ENCODE results near the gene BAAT.

The BAAT gene

DNA sequence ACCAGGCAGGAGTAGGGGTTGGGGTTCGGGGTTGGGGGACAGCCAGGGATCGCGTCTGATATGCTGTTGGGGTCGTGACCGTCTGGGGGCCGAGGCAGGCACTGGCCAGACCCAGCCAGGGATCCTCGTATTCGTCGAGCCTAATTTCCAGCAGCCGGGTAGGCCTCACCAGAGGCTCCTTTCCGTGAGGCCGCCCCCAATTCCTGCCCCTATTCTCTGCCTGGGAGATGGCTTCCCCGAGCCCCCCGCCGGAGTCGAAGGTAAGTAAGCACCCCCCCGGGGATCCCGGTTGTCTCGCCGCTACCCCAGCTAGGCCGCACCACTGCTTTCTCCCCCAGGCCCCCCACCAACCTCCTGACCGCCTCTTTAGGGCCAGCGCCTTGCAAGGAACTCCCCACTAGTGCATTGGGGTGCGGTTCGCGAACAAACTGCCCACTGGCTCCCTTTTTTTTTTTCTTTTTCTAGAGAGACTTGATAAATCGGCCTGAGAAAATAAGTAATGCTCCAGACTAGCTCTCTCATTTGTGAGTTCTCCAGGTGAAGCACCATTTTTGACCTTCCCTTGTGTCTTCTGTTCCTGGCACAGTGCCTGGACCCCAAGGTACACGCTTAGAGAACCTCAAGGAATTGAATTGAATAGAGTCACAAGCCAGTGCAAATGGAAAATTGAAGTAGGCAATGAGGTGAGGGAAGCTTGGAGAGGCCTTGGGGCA, 14.3 kb upstream of the BAAT start:
- in situ Hi-C loops (cut with MboI; ENCODE audit: low sequenced_read_pairs), result no loop called here

DNA sequence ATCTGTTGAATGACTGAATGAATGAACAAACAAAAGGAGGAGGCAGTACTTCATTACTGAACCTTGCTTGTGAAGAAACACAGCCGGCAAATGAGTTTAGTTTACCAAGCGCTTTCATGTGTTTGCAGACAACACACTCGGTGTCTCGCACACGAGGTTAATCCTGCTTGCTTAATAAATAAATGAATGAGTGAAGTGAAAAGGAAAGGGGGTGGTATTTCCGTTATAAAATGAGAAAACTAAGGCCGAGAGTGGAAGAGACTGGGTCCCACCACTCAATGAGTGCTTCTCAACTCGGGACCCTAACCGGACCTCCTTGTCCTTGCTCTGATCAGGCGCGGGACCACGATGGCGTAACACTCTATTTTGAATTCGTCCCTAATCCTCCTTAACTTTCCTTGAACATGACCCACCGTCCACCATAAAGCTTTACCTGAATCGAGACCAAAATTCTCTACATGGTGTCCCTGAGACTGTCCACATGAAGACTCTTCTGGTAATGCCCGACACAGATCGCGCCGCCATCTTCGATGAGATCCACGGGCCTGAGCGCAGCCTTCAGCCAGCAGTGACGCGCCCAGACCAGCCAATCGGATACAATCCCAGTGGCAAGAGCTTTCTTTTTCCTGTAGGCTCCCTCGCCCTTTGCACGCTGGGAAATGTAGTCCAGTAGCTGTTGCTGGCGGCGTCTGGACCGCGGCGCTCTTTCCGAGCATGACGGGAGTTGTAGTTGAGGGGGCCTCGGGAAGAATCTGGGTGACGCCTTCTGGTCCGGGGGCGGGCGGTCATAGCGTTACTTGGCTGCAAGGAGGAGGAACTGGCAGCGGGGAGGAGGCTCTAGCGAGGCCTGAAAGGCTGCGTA, 13.5 kb upstream of the BAAT start, which contains the start of the genes MRPL50 and ZNF189:
Gene MRPL50, minus strand, starts transcription at position 551 of the 862 bp plus-strand sequence. Its CDS starts 26 bp downstream, at position 525.
Gene ZNF189, plus strand, starts transcription at position 784 of the 862 bp plus-strand sequence. CDS start 306 bp downstream, outside the sequence.
- in situ Hi-C loops (cut with MboI; ENCODE audit: low sequenced_read_pairs), result no loop called here

DNA sequence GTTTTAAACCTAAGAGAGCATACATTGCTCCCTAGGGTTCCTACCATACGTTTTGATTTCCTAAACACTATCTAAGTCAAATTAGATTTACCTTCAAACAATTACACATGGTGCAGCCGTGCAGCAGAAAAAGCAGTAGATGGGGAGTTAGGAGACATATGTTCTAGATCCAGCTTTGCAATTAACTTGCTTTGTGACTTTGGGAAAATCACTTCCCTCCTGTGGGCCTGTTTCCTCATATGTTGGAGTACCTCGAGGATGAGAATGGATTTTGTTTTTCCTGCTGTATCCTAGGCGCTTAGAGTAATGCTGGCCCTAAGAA, 12.9 kb upstream of the BAAT start:
- in situ Hi-C loops (cut with MboI; ENCODE audit: low sequenced_read_pairs), result no loop called here

DNA sequence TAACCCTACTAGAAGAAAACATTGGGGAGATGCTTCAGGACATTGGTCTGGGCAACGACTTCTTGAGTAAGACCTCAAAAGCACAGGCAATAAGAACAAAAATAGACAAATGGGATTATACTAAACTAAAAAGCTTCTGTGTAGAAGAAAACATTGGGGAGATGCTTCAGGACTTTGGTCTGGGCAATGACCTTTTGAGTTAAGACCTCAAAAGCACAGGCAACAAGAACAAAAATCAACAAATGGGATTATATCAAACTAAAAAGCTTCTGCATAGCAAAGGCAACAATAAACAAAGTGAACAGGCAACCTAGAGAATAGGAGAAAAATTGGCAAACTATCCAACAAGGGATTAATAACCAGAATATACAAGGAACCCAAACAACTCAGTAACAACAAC, 9.9 kb upstream of the BAAT start:
- in situ Hi-C loops (cut with MboI; ENCODE audit: low sequenced_read_pairs), result no loop called here

DNA sequence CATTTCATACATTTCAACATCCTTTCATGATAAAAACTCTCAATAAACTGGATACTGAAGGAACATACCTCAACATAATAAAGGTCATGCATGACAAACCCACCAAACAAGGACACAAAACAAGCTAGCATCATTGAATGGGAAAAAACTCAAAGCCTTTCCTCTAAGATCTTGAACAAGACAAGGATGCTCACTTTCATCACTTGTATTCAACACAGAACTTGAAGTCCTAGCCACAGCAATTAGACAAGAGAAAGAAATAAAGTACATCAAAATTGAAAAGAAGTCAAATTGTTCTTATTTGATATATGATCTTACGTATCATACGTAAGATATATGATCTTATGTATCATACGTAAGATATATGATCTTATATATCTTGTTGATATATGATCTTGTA, 8.3 kb upstream of the BAAT start:
- in situ Hi-C loops (cut with MboI; ENCODE audit: low sequenced_read_pairs), result no loop called here

DNA sequence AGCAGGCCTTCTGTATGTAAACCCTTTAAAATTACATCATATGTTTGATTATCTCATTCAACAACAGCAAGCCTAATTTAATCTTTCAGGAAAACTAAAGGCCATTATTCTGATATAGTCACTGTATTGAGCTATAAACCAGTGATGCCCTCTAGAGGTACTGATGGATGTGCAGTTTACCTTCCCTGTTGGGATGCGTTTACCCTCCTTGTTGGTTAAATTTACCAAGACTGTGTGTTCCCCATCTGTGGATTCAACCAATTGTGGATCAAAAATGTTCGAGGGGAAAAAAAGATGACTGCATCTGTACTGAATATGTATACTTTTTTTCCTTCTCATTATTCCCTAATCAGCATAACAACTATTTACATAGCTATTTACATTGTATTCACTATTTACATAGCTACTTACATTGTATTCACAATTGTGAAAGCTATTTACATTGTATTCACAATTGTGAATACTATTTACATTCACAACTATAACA, 3.7 kb upstream of the BAAT start:
- in situ Hi-C loops (cut with MboI; ENCODE audit: low sequenced_read_pairs), result no loop called here

DNA sequence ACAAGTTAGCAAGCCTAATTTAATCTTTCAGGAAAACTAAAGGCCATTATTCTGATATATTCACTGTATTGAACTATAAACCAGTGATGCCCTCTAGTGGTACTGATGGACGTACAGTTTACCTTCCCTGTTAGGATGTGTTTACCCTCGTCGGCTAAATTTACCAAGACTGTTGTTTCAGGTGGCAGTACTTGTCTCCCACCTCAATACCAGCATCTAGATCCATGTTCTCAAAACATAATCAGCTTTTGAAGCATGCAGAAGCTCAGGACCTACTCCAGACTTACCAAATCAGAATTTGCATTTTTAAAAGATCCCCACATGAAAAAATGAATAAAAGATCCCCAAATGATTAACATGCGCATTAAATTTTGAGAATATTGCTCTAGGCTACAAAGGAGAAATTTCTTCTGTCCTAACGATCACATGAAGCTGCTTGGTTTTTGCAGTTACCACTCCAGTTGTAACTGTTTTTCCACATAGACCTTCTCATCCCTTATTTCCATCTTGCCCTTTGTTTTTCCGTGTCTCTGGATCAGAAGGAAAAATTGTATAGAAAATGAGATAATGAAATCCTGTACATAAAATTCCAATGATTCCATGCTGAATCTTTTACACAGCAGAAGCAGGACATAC, 3.2 kb upstream of the BAAT start:
- in situ Hi-C loops (cut with MboI; ENCODE audit: low sequenced_read_pairs), result no loop called here

DNA sequence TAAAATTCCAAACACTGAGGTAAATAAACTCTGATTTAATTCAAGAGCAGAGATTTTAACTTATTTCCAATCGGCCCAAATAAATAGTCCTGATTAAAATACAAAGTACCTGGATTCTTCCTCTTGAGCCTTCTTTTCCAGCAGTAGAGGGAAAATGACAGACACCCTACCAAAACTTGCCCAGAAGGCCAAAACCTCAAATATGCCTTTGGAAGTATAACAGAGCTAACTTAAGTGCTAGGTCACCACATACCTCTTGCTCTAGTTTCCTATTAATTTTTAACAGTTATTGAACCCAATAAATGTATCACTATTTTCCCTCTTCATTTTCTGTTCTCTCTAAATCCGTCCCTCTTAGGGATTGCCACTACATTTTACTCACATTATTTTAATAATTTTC, 1.4 kb downstream of the BAAT start:
- in situ Hi-C loops (cut with MboI; ENCODE audit: low sequenced_read_pairs), result no loop called here

DNA sequence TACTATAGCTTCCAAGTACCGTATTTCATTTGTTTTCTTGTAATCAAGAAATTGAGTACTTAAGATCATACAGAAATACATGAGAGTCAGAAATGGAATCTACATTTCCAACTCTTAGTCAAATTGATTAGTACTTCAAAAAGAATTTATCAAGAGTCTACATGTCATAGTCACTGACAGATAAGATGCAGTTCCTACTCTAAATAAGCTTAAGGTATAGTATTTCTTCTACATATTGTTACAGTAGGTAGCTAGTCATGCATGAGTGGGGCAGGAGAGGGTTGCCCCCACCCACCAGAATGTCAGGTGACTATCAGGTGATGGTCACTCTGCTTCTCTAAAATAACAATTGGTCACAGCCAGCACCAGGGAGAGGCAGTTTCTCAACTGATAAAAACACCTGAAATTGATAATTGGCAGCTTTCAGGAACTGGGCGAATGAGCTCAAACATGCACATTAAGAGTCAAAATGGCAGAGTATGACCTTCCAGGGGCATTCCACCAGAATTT, 2.9 kb downstream of the BAAT start:
- in situ Hi-C loops (cut with MboI; ENCODE audit: low sequenced_read_pairs), result no loop called here

DNA sequence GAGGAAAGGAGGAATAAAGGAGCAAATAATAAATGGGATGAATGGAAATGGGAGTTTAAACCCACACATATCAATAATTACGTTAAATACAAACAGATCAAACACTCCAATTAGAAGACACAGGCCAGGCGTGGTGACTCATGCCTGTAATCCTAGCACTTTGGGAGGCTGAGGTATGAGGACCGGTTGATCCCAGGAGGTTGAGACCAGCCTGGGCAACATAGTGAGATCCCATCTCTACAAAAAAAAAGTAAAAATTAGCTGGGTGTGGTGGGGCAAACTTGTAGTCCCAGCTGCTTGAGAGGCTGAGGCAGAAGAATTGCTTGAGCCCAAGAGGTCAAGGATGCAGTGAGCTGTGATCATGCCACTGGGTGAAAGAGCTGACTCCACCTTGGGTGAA, 3.7 kb downstream of the BAAT start:
- in situ Hi-C loops (cut with MboI; ENCODE audit: low sequenced_read_pairs), result no loop called here

DNA sequence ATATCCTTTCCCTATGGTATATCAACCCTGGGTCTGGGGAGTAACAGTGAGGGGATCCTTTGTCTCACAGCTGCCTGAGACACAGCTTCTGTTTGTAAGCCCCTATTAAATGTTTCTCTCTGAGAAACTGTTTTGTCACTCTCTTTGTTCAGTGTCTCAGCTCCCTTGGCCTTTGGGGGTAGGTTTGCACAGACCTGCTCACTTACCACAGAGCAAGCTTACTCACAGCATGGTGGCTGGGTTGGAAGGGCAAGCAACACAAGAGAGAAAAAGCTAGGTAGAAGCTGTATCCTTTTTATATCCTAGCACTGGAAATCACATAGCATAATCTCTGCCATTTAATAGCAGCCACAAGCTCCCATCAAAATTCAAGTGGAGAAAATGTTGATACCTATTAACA, 4.5 kb downstream of the BAAT start:
- in situ Hi-C loops (cut with MboI; ENCODE audit: low sequenced_read_pairs), result no loop called here

DNA sequence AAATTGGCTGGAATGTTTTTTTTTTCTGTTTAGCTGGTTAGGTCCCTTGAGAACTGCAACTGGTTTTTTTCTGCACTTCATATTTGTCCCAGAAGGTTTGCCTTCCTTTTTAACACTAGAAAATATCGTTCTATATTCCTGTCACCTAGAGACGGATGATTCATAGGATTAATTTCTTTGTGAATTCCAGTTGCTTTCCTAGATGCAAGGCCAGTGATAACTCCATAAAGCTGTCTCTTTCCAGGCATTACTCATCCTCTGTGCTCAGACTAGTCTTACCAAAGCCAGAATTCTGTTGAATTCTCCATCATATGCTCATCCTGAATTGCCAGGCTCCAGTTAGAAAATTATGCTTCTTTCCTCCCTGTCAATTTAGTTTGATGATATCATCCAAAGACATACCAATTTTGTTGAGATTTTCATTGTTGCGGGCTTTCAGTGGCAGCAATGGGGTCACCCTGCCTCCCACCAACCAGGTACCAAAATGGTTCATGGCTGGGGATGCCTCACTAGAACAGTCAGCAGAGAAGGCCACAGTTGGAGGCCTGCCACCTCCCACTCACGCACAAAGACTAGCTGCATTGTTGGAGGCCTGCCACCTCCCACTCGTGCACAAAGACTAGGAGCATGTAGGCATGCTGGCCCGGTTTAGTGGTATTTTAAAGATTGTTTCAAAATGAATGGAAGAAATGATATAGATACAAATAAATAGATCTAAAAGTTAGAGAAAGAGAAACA, 8.5 kb downstream of the BAAT start:
- in situ Hi-C loops (cut with MboI; ENCODE audit: low sequenced_read_pairs), result no loop called here

DNA sequence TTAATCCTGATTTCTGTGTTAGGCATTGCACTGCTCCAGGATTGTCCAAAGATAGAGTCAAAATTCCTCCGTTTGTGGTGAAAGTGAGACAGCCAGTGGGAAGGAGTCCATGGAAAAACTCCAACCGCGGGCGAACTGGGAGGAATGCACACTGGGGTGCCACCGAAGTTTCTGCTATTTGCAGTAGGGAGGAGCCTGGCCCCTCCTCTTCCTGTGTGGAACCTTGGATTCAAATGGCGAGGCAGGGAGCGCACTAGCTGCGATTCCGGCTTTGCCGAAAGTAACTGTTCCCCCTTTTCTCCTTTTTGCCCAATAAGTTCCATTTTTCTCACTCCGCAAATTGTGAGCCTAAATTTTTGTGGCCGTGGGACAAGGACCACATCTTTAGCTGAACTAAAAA, 9.3 kb downstream of the BAAT start:
- in situ Hi-C loops (cut with MboI; ENCODE audit: low sequenced_read_pairs), result no loop called here

DNA sequence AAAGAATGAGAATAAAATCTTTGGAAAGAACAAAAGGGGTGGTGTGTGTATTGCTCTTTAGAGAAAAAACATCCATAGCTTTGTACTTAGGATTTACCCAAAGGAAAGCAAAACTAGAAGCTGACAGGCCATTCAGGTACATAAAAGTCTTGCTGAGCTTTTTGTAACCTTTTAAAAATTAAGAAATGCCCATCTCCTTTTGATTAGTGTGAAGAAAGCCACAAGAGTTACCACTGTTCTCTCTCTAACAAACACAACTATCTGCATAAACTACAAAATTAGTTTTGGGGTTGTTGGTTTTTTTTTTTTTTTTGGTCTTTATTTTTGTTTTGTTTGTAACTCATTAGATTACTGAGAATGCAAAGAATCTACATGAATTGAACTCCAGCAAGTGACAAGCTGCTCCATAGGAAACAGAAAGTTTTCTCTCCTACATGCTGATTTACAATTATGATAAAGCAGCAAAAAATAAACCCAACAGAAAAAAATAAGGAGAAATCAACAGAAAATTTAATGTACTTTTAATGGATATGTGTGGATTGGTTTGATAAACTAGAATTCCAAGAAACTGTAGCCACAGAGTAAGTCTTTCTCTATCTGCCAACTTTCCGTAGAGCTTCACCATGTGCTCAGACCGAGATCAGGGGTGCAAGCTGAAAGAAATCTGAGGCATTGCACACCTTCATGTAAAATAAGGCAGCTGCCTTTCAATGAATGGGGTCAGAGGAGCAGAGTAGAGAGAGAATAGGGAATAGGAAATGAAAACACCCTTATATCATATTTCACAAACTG, 12.3 kb downstream of the BAAT start:
- in situ Hi-C loops (cut with MboI; ENCODE audit: low sequenced_read_pairs), result no loop called here

DNA sequence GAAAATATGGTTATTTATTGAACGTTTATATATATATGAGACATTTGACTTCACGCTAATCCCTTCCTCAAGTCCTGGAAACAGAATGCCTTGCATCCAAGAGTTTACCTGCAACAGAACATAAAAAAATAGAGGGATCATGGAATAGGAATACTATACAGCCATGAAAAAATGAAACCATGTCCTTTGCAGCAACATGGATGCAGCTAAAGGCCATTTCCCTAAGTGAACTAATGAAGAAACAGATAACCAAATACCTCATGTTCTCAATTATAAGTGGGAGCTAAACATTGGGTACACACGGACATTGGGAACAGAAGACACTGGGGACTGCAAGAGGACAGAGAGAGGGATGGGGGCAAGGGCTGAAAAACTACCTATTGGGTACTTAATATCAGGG, 13.0 kb downstream of the BAAT start:
- in situ Hi-C loops (cut with MboI; ENCODE audit: low sequenced_read_pairs), result no loop called here

DNA sequence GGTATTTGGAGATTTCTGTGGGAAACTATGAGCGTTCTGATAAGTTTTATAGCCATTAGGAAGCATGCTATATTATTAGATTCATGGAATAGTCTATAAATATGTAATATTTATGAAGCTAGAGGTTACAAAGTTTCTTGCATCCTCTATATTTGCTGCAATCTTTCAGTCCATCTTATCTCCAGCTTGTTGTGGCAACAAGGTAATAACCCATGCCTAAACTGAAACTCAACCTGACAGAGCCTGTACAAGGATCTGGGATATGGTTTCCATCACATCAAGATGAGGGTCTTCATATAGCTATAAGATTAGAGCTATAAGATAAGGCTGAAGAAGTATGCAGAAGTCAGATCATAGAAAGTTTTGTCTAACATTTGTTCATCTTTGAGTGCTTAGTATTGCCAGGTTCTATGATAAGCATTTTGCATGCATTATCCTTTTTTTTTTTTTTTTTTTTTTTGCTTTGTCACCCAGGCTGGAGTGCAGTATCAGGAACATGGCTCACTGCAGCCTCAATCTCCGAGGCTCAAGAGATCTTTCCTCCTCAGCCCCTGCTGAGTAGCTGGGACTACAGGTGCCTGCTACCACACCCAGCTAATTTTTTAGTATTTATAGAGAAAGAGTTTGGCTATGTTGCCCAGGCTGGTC, 14.8 kb downstream of the BAAT start:
- in situ Hi-C loops (cut with MboI; ENCODE audit: low sequenced_read_pairs), result no loop called here

DNA sequence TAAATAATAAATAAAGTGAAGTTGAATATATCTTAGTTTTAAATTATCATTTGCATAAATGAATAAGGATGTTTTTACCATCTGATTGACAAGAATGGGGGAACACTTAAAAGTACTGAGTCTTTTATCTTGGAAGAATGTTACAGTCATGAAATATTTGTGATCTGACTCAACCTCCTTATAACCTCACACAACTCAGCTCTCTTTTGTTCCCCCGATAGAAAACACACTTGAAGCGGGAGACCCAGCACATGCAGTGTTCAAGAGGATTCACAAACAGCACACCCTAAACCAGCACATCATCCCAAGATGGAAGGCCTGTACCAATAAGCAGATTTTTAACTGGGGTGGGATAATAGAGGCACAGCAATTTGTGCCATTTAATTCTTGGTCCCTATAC, 15.5 kb downstream of the BAAT start:
- in situ Hi-C loops (cut with MboI; ENCODE audit: low sequenced_read_pairs), result no loop called here

DNA sequence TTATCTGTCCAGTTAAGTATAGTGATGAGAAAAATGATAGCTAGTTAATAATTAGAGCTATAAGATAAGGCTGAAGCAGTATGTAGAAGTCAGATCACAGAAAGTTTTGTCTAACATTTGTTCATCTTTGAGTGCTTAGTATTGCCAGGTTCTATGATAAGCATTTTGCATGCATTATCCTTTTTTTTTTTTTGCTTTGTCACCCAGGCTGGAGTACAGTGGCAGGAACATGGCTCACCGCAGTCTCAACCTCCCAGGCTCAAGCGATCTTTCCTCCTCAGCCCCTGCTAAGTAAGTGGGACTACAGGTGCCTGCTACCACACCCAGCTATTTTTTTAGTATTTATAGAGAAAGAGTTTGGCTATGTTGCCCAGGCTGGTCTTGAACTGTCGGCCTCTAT, 17.5 kb downstream of the BAAT start:
- in situ Hi-C loops (cut with MboI; ENCODE audit: low sequenced_read_pairs), result no loop called here

DNA sequence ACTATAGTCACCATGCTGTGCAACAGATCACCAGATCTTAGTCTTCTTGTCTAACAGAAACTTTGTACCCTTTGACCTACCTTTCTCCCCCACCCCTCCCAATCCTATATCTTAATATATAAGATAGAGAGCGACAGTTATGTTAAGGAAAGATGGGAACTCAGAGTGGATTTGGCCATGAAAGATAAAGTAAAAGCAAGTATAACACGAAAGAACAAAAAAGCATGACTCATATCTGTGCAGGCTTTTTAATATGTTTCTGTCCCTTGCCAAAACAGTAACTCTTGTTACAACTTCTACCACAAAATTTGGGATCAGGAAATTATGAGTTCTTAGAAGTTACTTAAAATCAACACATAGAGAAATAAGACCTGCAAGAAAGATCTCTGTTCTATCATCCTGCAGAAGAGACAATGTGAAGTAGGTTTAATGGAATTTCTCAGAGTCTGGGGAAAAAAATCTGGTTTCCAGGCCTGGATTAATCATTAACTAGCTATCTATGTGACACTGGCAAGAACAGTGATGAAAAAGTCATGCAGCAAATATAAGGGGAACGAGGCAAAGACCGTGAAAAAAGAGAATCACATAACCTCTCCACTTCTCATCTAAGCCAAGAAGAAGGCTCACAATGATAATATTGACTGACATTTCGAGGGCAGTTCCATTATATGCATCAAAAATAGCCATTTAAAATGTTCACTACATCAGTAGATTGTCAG, 18.6 kb downstream of the BAAT start:
- in situ Hi-C loops (cut with MboI; ENCODE audit: low sequenced_read_pairs), result no loop called here

Measured in HL-60/S4 (cell line).